Fibroblast of the aortic adventitia (primary cell): ENCODE results near the gene LRRC71. TPM values are rescaled to one million over a fixed set of nuclear protein-coding genes. Genes with fewer than 3 reads are reported as not detected.

Experiments
- DNase-seq: peaks from one replicate; pipeline ENCODE4 v3.0.0-alpha.2; 2010; ENCODE audit warnings: low read depth
- H3K4me3 ChIP-seq: 2 replicates; pipeline ENCODE4 v1.5.1; 2011; ENCODE audit warnings: low read depth, mild to moderate bottlenecking, control low read depth, low read length, moderate library complexity
- CTCF ChIP-seq: IDR thresholded peaks from 2 replicates; pipeline ENCODE4 v1.5.1; 2011; ENCODE audit warnings: mild to moderate bottlenecking, low read length, control low read depth, inconsistent platforms; ENCODE audit not compliant: insufficient read depth
- total RNA-seq: library from RNA; depleted of rRNA; stranded (reverse); fragments of >200 nt; gene quantifications from 2 replicates; pipeline ENCODE4 v1.2.3, GENCODE V29; 2012; ENCODE audit warnings: low replicate concordance

LRRC71 gene
- total RNA-seq, 1 donor = 0.09 TPM

GRCh38 chr1:156899956-156900718 is 20.3 kb upstream of the LRRC71 start:
- peak; percentile 40 for DNase-seq
- no peak overlapping the region for H3K4me3 ChIP-seq
- TF ChIP-seq CTCF = no peak

GRCh38 chr1:156900896-156901589 is 19.4 kb upstream of the LRRC71 start:
- no peak overlapping the region for H3K4me3 ChIP-seq
- TF ChIP-seq CTCF = no peak
- DNase-seq = no peak

GRCh38 chr1:156901590-156901900 is 18.9 kb upstream of the LRRC71 start:
- H3K4me3 ChIP-seq = no peak overlapping the region
- TF ChIP-seq CTCF = no peak
- no peak for DNase-seq

- no peak overlapping the region for H3K4me3 ChIP-seq
- no peak for DNase-seq
- TF ChIP-seq CTCF = no peak
Observed at GRCh38 chr1:156901966-156902915, 18.2 kb upstream of the LRRC71 start.

- no peak overlapping the region for H3K4me3 ChIP-seq
- TF ChIP-seq CTCF = no peak
- DNase-seq = no peak
Observed at GRCh38 chr1:156903328-156904091, 16.9 kb upstream of the LRRC71 start.
